Neuronal stem cell (in vitro differentiated cells): ENCODE data around the gene GYPE. TPM values are rescaled to one million over a fixed set of nuclear protein-coding genes. Genes with fewer than 3 reads are reported as not detected.
"Not testable (repeated sequence)": the region's sequence is repeated elsewhere in the genome, so short reads cannot be mapped to it uniquely, and the experiment has no call there.

ENCODE experiments used
- DNase-seq: peaks from one replicate; pipeline ENCODE4 v3.0.0-alpha.2; 2013; ENCODE audit warnings: low spot score
- H2AFZ ChIP-seq: one replicate; pipeline ENCODE4 v1.6.1; 2013; ENCODE audit warnings: mild to moderate bottlenecking, low read length, inconsistent platforms
- H2AK5ac ChIP-seq: 2 replicates; pipeline ENCODE4 v1.6.1; 2013; ENCODE audit warnings: low read depth, mild to moderate bottlenecking, inconsistent platforms, low read length, moderate library complexity, mixed read lengths
- H2BK120ac ChIP-seq: 2 replicates; pipeline ENCODE4 v1.6.1; 2013; ENCODE audit warnings: low read depth, mild to moderate bottlenecking, inconsistent platforms, low read length, moderate library complexity, mixed read lengths
- H2BK12ac ChIP-seq: one replicate; pipeline ENCODE4 v1.6.1; 2013; ENCODE audit warnings: low read length, inconsistent platforms
- H2BK15ac ChIP-seq: 2 replicates; pipeline ENCODE4 v1.6.1; 2013; ENCODE audit warnings: mild to moderate bottlenecking, low read length, inconsistent platforms, mixed read lengths
- H2BK5ac ChIP-seq: one replicate; pipeline ENCODE4 v1.6.1; 2013; ENCODE audit warnings: inconsistent platforms, mild to moderate bottlenecking, low read length, moderate library complexity
- H3K14ac ChIP-seq: one replicate; pipeline ENCODE4 v1.6.1; 2013; ENCODE audit warnings: low read length, inconsistent platforms
- H3K18ac ChIP-seq: 2 replicates; pipeline ENCODE4 v1.6.1; 2013; ENCODE audit warnings: low read length, inconsistent platforms
- H3K23ac ChIP-seq: 2 replicates; pipeline ENCODE4 v1.6.1; 2013; ENCODE audit warnings: low read depth, mild to moderate bottlenecking, mixed read lengths, low read length, inconsistent platforms; ENCODE audit not compliant: poor library complexity
- H3K27ac ChIP-seq: replicated peaks from 3 replicates; pipeline ENCODE4 v1.5.1; 2013; ENCODE audit warnings: low read length, inconsistent platforms
- H3K27me3 ChIP-seq, 3 experiments: 2 replicates each; pipeline ENCODE4 v1.6.1; 2013; ENCODE audit warnings: low read length in 3 of 3, mild to moderate bottlenecking in 2 of 3, inconsistent platforms in 1 of 3, low read depth in 1 of 3, mixed read lengths in 1 of 3, moderate library complexity in 1 of 3; ENCODE audit not compliant: control insufficient read depth in 3 of 3, insufficient read depth in 3 of 3
- H3K36me3 ChIP-seq, 2 donors: replicated peaks in 1 of 2; 2 replicates each; pipeline ENCODE4 v1.6.1; 2013; ENCODE audit warnings: low read length in 2 of 2; ENCODE audit not compliant: control insufficient read depth in 2 of 2, insufficient read depth in 2 of 2
- H3K4ac ChIP-seq: 2 replicates; pipeline ENCODE4 v1.6.1; 2013; ENCODE audit warnings: inconsistent platforms, mild to moderate bottlenecking, low read length, moderate library complexity
- H3K4me1 ChIP-seq, 2 donors: 1 replicate in 1 of 2; 2 replicates in 1 of 2; pipeline ENCODE4 v1.6.1; 2013; ENCODE audit warnings: low read length in 2 of 2, low read depth in 1 of 2; ENCODE audit not compliant: control insufficient read depth in 2 of 2, insufficient read depth in 1 of 2
- H3K4me2 ChIP-seq: one replicate; pipeline ENCODE4 v1.6.1; 2013; ENCODE audit warnings: mild to moderate bottlenecking, low read length, inconsistent platforms; ENCODE audit not compliant: insufficient read depth, poor library complexity, severe bottlenecking
- H3K4me3 ChIP-seq, 2 donors: 2 replicates each; pipeline ENCODE4 v1.5.1; 2013; ENCODE audit warnings: low read length in 2 of 2, mild to moderate bottlenecking in 2 of 2, inconsistent platforms in 1 of 2, moderate library complexity in 1 of 2
- H3K79me1 ChIP-seq: one replicate; pipeline ENCODE4 v1.6.1; 2013; ENCODE audit warnings: low read depth, mild to moderate bottlenecking, inconsistent platforms, low read length, moderate library complexity
- H3K9ac ChIP-seq: one replicate; pipeline ENCODE4 v1.6.1; 2013; ENCODE audit warnings: mild to moderate bottlenecking, low read depth, low read length, inconsistent platforms; ENCODE audit not compliant: poor library complexity
- H3K9me3 ChIP-seq, 2 donors: replicated peaks in 1 of 2; 2 replicates each; pipeline versions ENCODE3 to v1.6.1; 2013; ENCODE audit warnings: low read length in 2 of 2, mild to moderate bottlenecking in 2 of 2, inconsistent platforms in 1 of 2, low read depth in 1 of 2, mixed read lengths in 1 of 2, moderate library complexity in 1 of 2; ENCODE audit not compliant: control insufficient read depth in 2 of 2, insufficient read depth in 1 of 2
- H4K8ac ChIP-seq: one replicate; pipeline ENCODE4 v1.6.1; 2013; ENCODE audit warnings: low read depth, mild to moderate bottlenecking, inconsistent platforms, low read length, moderate library complexity
- H4K91ac ChIP-seq: one replicate; pipeline ENCODE4 v1.6.1; 2013; ENCODE audit warnings: low read length, low read depth, mild to moderate bottlenecking, inconsistent platforms; ENCODE audit not compliant: poor library complexity
- WGBS, 2 donors: extraction: QIAGEN DNeasy Blood & Tissue Kit; methylation state at CpG; one replicate each; pipeline ENCODE4 v1.1.7; 2013; ENCODE audit warnings: missing lambda C conversion rate in 2 of 2, mixed read lengths in 1 of 2; ENCODE audit not compliant: insufficient read length in 2 of 2, insufficient replicate concordance in 1 of 2; ENCODE audit errors: extremely low coverage in 2 of 2; 5-methylcytosine and 5-hydroxymethylcytosine counted together
- polyA plus RNA-seq, 2 experiments: library from polyadenylated mRNA; stranded (reverse); fragments of 200-250 nt; gene quantifications; one replicate each; pipeline ENCODE4 v1.2.3, GENCODE V29; 2013

Gene GYPE
- not detected for polyA plus RNA-seq (2013, experiment 1 of 2)
- not detected for polyA plus RNA-seq (2013, experiment 2 of 2)

GRCh38 chr4:143905440-143905839, at the start of gene GYPE:
TSS of gene GYPE (minus strand) at chr4:143905559. CDS start at chr4:143905507, 52 bp downstream.
- not testable (repeated sequence) for H3K4ac ChIP-seq, H2BK120ac ChIP-seq, H2BK12ac ChIP-seq, H4K8ac ChIP-seq, H3K18ac ChIP-seq, H3K14ac ChIP-seq, H4K91ac ChIP-seq, H3K4me2 ChIP-seq, H3K27me3 ChIP-seq, H3K79me1 ChIP-seq, H3K9ac ChIP-seq, H3K23ac ChIP-seq, H3K4me1 ChIP-seq, H2BK5ac ChIP-seq, H2AK5ac ChIP-seq, H3K36me3 ChIP-seq, H2BK15ac ChIP-seq, DNase-seq, H2AFZ ChIP-seq, H3K9me3 ChIP-seq, H3K4me3 ChIP-seq, H3K27ac ChIP-seq
- no CpG with 5 or more reads among the region's 2 CpGs for WGBS, 2 donors

GRCh38 chr4:143951458-143951972, 46.2 kb upstream of the GYPE start:
- H3K18ac ChIP-seq, H2BK12ac ChIP-seq, H4K91ac ChIP-seq, H3K23ac ChIP-seq, H3K27ac ChIP-seq, H3K4me1 ChIP-seq, H2AK5ac ChIP-seq, H3K4ac ChIP-seq, H3K4me3 ChIP-seq, H3K4me2 ChIP-seq, H3K14ac ChIP-seq, H3K9ac ChIP-seq, H2BK5ac ChIP-seq, H3K9me3 ChIP-seq, H2AFZ ChIP-seq, H2BK120ac ChIP-seq, H3K36me3 ChIP-seq, H2BK15ac ChIP-seq, DNase-seq, H3K79me1 ChIP-seq, H3K27me3 ChIP-seq, H4K8ac ChIP-seq: not testable (repeated sequence)

DNA sequence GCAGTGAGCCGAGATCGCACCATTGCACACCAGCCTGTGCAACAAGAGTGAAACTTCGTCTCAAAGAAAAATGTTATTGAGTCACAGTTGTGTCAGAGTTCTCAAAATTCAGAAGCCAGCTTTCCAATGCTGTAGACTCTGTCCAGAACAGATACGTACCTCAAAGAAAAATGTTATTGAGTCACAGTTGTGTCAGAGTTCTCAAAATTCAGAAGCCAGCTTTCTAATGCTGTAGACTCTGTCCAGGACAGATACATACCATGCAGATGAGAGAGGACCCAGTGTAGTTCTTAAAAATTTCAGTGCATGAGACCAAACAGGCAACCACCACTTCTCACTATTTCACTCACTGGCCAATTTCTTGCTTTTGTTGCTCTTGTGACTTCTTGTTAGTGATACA, 45.6 kb upstream of the GYPE start:
- not testable (repeated sequence) for H2BK15ac ChIP-seq, H3K18ac ChIP-seq, H2AFZ ChIP-seq, H2BK120ac ChIP-seq, H4K8ac ChIP-seq, H3K79me1 ChIP-seq, H3K4me3 ChIP-seq, H3K4me2 ChIP-seq, H3K9me3 ChIP-seq, H3K23ac ChIP-seq, H4K91ac ChIP-seq, H3K36me3 ChIP-seq, H3K27me3 ChIP-seq, DNase-seq, H2BK12ac ChIP-seq, H2BK5ac ChIP-seq, H3K4ac ChIP-seq, H3K27ac ChIP-seq, H3K14ac ChIP-seq, H3K9ac ChIP-seq, H2AK5ac ChIP-seq, H3K4me1 ChIP-seq
- no CpG with 5 or more reads among the region's 4 CpGs for WGBS, 2 donors

DNA sequence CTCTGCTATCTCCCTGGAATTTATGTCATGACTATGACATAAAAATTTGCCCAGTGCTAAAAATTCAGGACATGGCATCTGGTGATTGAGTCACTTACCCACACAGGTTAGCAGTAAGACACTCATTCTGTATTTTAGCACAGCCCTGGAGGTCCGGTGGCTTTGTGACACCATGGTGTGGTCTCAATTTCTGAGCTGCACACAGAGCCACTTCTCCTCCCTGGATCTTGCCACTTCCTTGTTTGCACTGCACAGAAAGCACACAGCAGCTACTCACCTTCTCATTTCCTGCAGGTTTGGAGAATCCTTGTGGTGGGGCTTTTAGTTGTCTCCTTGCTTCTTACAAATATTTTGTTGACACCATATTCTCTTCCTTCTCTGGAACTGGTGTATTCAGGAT, 44.8 kb upstream of the GYPE start:
- WGBS, 2 donors = no CpG with 5 or more reads among the region's 1 CpG

More for the DNA sequence above, 44.8 kb upstream of the GYPE start:
- H3K4ac ChIP-seq, H3K9ac ChIP-seq, H3K14ac ChIP-seq, H3K23ac ChIP-seq, DNase-seq, H3K18ac ChIP-seq, H2BK12ac ChIP-seq, H3K27me3 ChIP-seq, H3K79me1 ChIP-seq, H2AK5ac ChIP-seq, H3K36me3 ChIP-seq, H2BK15ac ChIP-seq, H2AFZ ChIP-seq, H3K9me3 ChIP-seq, H4K8ac ChIP-seq, H3K4me2 ChIP-seq, H2BK5ac ChIP-seq, H2BK120ac ChIP-seq, H3K4me3 ChIP-seq, H3K27ac ChIP-seq, H4K91ac ChIP-seq, H3K4me1 ChIP-seq: not testable (repeated sequence)
